Umbilical cord (tissue), 2 donors: ENCODE measurements around the gene KLHL26. TPM values are rescaled to one million over a fixed set of nuclear protein-coding genes. Genes with fewer than 3 reads are reported as not detected.

ENCODE experiments used
- DNase-seq: peaks from one replicate; pipeline ENCODE4 v3.0.0-alpha.2; 2015; ENCODE audit warnings: low spot score
- total RNA-seq: library from RNA; depleted of rRNA; stranded (reverse); fragments of >200 nt; gene quantifications from one replicate; pipeline ENCODE4 v1.2.3, GENCODE V29; 2014; ENCODE audit warnings: low replicate concordance; ENCODE audit not compliant: insufficient read depth

KLHL26 gene
- total RNA-seq, 1 donor from 2014 or later = 4.6 TPM

- DNase-seq = no peak
Observed at GRCh38 chr19:18612772-18613588, 23.8 kb upstream of the KLHL26 start, which contains the start of gene TMEM59L. TMEM59L (plus strand) TSS chr19:18612870; CDS start chr19:18612959, 89 bp downstream.

DNA sequence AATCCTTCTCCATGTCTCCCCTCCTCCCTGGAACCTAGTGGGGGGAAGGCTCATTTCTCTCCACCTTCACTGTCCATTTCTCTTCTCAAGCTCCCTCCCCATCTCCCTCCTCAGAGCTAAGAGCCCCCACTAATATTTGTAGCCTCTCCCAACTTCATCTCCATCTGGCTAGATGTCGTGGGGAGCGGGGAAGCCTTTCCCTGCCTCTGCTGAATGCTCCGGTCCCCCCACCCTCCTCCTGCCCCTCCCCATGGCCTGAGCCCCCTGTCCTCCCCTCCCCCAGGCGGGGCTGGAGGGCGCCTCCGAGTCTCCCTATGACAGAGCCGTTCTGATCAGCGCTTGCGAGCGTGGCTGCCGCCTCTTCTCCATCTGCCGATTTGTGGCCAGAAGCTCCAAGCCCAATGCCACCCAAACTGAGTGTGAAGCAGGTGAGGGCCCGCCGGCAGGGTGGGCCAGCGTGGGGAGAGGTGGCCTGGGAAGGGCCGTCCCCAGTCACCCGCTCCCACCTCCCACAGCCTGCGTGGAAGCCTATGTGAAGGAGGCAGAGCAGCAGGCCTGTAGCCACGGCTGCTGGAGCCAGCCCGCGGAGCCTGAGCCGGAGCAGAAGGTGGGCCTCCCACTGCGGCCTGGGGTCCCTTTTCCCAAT, 23.1 kb upstream of the KLHL26 start:
- no peak for DNase-seq

DNA sequence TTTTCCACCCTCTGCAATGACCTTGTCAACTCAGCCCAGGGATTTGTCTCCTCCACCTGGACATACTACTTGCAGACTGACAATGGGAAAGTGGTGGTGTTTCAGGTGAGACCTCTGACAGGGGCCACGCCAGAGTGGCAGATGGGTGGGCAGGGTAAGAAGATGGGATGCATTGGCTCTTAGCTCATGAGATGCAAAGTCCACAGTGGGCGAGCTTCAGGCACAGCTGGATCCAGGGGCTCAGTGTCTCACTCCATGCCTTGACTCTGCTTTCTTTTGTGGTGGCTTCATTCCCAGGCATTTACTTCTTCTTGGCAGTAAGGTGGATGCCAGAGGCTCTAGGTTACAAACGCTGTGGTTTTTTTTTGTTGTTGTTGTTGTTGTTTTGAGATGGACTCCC, 20.8 kb upstream of the KLHL26 start:
- DNase-seq = no peak

- no peak for DNase-seq
Observed at GRCh38 chr19:18617562-18617961, 19.3 kb upstream of the KLHL26 start.

- no peak for DNase-seq
Observed at GRCh38 chr19:18618236-18618635, 18.6 kb upstream of the KLHL26 start.

DNA sequence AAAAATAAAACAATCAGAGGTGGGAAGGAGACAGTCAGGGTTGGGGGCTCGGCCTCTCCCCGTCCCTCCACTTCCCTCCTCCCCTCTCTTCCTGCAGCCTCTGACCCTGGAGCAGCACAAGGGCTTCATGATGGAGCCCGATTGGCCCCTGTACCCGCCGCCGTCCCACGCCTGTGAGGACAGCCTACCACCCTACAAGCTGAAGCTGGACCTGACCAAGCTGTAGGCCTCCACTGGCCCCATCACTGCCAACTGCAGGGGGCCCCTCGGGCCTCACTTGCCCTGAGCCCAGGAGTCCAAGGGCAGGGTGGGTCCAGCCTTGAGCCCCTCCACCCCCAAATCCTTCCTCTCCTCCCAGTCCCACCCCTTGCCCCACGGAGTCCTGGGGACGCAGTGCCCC, 16.5 kb upstream of the KLHL26 start:
- DNase-seq = no peak

DNA sequence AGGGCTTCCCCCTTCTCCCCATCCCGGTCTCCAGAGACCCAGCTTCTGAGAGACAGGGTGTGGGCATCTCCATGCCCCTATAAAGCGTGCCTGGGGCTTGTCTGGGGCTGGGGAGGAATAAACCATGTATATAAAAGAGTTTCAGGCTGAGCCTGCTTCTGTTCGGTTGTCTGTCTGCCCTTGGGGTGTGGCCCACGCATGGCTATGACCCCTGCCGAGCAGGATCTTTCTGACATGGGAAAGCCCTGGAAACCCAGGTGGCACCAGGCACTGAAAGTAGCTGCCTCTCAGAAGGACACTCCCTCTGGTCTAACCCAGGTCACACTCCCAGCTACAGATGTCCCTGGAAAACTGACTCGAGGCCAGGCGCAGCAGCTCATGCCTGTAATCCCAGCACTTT, 15.9 kb upstream of the KLHL26 start:
- DNase-seq = no peak

DNA sequence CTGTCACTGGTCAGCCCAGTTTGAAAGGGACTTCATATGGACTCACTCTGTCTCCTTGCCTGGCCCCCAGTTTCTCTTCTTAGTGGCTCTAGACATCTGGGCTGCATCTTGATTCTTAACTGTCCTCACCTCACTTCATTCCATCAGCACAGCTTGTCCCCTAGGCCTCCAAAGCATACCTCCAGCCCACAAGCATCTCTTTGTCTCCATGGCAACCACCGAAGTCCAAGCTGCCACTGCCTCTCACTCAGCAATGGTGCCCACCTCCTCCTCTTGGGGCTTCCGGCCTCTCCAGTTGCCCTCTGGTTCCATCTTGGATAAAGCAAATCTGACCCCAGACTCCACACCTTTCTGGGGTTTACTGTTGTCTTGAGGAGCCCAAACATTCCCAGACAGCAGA, 9.9 kb upstream of the KLHL26 start:
- no peak for DNase-seq

GRCh38 chr19:18629166-18630088, 7.4 kb upstream of the KLHL26 start:
- no peak for DNase-seq

GRCh38 chr19:18633321-18633720, 3.5 kb upstream of the KLHL26 start:
- DNase-seq = no peak

DNA sequence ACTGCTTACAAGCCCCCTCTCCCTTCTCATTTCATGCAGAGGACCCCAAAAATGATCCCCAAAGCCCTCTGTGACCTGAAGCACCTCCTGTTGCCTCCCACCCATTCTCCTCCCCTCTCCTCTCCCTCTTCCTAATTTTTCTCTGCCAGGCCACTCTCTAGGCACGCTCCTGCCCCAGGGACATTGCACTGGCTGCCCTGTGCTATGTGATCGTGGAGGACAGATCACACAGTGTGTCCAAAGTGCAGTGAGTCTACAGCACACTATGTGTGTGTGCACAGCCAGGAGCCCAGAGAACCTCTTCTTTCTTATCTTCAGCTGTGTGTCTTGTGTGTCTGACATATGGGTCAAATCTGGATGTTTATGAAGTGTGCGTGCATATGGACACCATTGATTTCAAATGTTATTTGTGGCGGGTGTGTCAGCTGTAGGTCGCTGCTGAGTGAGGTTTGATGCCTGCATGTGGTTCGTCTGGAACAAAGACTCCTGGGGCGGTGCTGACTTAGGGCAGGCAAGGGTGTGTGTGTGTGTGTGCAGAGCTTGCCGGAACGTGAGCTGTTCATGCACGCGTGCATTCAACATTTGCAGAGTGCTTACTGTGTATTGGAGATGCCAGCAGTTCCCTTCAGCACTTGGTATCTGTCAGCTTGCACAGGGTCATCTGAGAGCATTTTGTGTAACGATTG, 2.1 kb upstream of the KLHL26 start:
- peak; percentile 50 for DNase-seq

DNA sequence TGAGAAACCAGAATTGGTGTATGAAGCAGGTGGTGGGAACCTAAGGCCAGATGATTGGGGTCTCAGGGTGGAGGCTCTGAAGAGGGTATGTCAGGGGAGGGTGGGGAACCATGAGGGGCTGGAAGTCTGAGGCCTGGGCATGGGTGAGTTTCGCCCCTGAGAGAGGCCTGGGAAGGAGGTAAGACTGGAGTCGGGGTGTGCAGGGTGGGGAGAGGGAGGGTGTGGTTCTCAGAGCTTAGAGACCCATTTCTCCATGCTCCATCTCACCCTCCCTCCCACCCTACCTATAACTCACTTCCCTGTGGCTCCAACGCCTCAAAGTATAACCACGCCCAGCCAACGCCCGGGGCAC, 1.0 kb upstream of the KLHL26 start:
- DNase-seq = no peak

DNA sequence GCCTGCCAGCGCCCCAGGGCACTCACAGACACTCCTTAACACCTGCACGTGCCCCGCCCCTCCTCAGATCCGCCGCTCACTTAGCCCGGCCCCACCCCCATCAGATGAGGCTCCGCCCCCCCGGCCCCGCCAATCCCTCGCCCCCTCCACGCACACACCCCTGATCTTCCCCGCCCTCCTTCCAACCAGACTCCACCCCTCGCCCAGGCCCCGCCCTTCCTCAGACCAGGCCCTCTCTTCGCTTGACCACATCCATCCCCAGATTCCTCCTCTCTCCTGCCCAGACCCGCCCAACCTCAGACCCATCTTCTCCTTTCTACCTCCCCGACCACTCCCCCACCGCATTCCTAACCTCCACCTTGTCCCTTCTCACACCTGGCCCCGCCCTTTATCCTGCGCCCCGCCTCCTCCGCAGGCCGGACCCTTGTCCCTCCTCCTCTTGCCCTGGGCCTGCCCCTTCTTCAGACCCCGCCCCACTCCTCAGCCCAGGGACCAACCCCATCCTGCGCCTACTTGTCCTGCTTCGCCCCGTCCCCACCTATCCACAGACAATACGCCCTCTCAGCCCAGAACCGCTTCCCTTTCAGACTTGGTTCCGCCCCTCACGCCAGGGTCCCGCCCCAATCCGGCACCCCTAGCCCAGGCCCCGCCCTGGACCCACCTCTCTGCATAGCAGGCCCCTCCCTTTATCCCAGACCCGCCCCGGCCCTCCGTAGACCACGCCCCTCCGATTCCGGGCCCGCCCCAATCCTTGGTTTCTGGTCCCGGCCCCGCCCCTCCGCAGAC, 452 bp upstream of the KLHL26 start:
- DNase-seq = peak; percentile 93

GRCh38 chr19:18637673-18638630, 1.1 kb downstream of the KLHL26 start:
- DNase-seq = no peak

DNA sequence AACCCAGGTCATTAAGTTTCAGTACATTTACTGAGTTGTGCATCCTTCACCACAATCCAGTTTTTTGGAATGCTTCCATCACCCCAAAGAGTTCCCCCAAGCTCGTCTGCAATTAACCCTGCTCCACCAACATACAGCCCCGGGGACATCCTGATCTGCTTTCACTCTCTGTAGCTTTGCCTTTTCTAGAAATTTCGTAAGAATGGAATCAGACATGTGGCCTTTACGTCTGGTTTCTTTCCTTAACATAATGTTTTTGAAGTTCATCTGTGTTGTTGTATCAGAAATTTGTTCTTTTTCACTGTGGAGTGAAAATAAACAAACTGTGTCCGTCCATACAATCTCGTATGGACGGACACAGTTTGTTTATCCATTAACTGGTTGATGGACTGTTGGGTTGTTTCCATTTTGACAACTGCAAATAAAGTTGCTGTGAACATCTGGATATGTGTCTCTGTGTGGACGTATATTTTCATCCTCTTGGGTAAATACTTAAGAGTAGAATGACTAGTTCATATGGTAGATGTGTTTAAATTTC, 2.9 kb downstream of the KLHL26 start:
- DNase-seq = no peak

- no peak for DNase-seq
Observed at GRCh38 chr19:18644196-18645034, 7.6 kb downstream of the KLHL26 start.

DNA sequence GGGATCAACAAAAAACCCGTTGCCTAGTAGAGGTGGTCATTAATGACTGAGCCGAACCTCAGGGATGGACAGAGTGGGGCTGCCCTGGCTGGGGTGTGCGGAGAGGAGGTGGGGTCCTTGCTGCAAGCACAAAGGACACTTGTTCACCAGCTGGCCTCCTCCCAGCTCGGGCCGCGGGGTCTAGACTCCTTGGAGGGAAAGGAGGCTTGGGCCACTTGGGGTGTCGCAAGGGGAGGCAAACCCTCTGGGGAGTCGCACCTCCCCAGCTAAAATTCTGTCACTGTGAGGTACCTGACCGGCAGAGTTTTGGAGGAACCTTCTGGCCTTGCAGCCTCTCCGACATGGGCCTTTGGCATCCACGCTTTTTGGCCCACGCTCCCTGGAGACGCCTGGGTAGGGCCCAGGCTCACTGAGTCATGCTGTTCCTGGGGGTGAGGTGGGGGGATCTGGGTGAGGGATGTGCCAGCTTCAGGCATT, 8.2 kb downstream of the KLHL26 start:
- no peak for DNase-seq
